ENCODE data around the gene PTPN3. TPM values are rescaled to one million over a fixed set of nuclear protein-coding genes. Genes with fewer than 3 reads are reported as not detected.

PTPN3 gene
- polyA plus RNA-seq, 1 donor (not counting 4 experiments of a cell fraction or from before 2014, with no cell fraction given) = 19.9 TPM

DNA sequence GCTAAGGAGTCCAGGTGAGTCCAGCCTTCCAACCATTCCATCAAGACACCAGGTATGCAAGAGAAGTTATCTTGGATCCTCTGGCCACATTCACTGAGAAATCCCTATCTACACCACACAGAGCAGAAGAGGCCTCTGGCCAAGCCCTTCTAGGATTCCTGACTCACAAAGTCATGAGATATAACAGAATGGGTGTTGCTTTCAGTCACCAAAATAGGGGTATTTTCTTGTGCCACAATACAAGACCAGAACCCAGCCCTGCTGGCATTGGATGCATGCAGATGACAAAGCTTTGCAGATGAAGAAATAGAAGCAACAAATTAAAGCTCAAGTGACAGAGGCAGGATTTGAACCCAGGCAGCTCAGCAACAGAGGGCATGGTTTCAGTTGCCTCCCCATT is 73.5 kb downstream of the PTPN3 start:
- no peaks in the 10 kb centered on the region for H3K27me3 ChIP-seq (ENCODE audit: control insufficient read depth, extremely low read depth, insufficient read depth, low read length)
- no peak overlapping the region for H3K9ac ChIP-seq (ENCODE audit: control insufficient read depth, extremely low read depth, insufficient read depth, low read length)
- no peak for TF ChIP-seq EZH2 (IDR thresholded peaks at IDR 0.05; ENCODE audit: low read length)
- TF ChIP-seq, protein P1, sequence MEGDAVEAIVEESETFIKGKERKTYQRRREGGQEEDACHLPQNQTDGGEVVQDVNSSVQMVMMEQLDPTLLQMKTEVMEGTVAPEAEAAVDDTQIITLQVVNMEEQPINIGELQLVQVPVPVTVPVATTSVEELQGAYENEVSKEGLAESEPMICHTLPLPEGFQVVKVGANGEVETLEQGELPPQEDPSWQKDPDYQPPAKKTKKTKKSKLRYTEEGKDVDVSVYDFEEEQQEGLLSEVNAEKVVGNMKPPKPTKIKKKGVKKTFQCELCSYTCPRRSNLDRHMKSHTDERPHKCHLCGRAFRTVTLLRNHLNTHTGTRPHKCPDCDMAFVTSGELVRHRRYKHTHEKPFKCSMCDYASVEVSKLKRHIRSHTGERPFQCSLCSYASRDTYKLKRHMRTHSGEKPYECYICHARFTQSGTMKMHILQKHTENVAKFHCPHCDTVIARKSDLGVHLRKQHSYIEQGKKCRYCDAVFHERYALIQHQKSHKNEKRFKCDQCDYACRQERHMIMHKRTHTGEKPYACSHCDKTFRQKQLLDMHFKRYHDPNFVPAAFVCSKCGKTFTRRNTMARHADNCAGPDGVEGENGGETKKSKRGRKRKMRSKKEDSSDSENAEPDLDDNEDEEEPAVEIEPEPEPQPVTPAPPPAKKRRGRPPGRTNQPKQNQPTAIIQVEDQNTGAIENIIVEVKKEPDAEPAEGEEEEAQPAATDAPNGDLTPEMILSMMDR (optimal IDR thresholded peaks at IDR 0.05 in 1 of 3, IDR thresholded peaks at IDR 0.05 in 1 of 3, conservative IDR thresholded peaks at IDR 0.05 in 1 of 3; ENCODE audit: extremely low read depth in 1 of 3, insufficient read depth in 2 of 3, low read length in 3 of 3) = no peak
- DNase-seq (ENCODE audit: low read depth, low spot score) (no peak), FAIRE-seq (no peak)
- no peaks in the 10 kb centered on the region for H3K79me2 ChIP-seq (ENCODE audit: control insufficient read depth, insufficient read depth, low read length)
- no peak overlapping the region for H3K27ac ChIP-seq (ENCODE audit: control insufficient read depth, insufficient read depth, low read length)
- H3K9me1 ChIP-seq (ENCODE audit: control insufficient read depth, extremely low read depth, insufficient read depth, low read length) = peaks cover 2% of the 10 kb centered on the region
- no peak overlapping the region for H3K4me2 ChIP-seq (ENCODE audit: control insufficient read depth, extremely low read depth, insufficient read depth, low read depth, low read length)
- no peak overlapping the region for H2AFZ ChIP-seq (ENCODE audit: control insufficient read depth, low read length)
- H4K20me1 ChIP-seq (ENCODE audit: control insufficient read depth, extremely low read depth, insufficient read depth, low read length) = no peaks in the 10 kb centered on the region
- no peaks in the 10 kb centered on the region for H3K9me3 ChIP-seq (ENCODE audit: control insufficient read depth, low read depth, low read length)
- H3K36me3 ChIP-seq (ENCODE audit: control insufficient read depth in 2 of 2, extremely low read depth in 1 of 2, insufficient read depth in 2 of 2, low read length in 2 of 2) = peaks cover 27 to 35% of the 10 kb centered on the region in 2 experiments
- H3K4me3 ChIP-seq (ENCODE audit: control insufficient read depth in 2 of 3, extremely low read depth in 1 of 3, insufficient read depth in 2 of 3, low read depth in 1 of 3, low read length in 3 of 3) = no peak overlapping the region
- dilution Hi-C loops (cut with MboI; ENCODE audit: extremely low pct_ligation_motif_present, low sequenced_read_pairs) = no loop called here
- H3K4me1 ChIP-seq (ENCODE audit: control insufficient read depth, extremely low read depth, insufficient read depth, low read length) = no peaks in the 10 kb centered on the region

DNA sequence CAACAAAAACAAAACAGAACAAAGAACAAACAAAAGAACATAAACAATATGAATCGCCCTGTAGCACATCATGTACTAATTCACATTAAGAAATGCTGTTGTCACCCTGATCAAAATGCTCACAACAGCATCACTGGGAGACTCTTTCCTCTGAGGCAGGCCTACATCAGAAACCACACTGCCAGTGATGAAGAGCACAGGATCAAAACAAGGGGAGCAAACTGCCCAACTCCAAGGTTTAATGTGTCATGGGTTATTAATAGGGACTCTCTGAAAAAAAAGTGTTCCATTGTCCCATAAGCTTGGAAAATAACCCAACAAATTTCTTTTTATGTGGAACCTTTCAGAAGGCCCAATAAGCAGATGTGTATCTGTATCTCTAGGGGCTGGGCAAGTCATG is 74.2 kb downstream of the PTPN3 start:
- no peak overlapping the region for H3K4me2 ChIP-seq (ENCODE audit: control insufficient read depth, extremely low read depth, insufficient read depth, low read depth, low read length)
- FAIRE-seq (no peak), DNase-seq (ENCODE audit: low read depth, low spot score) (no peak)
- H3K36me3 ChIP-seq (ENCODE audit: control insufficient read depth in 2 of 2, extremely low read depth in 1 of 2, insufficient read depth in 2 of 2, low read length in 2 of 2) = peaks cover 27 to 35% of the 10 kb centered on the region in 2 experiments
- no peak overlapping the region for H3K9ac ChIP-seq (ENCODE audit: control insufficient read depth, extremely low read depth, insufficient read depth, low read length)
- H3K4me1 ChIP-seq (ENCODE audit: control insufficient read depth, extremely low read depth, insufficient read depth, low read length) = no peaks in the 10 kb centered on the region
- no peak overlapping the region for H2AFZ ChIP-seq (ENCODE audit: control insufficient read depth, low read length)
- H3K4me3 ChIP-seq (ENCODE audit: control insufficient read depth in 2 of 3, extremely low read depth in 1 of 3, insufficient read depth in 2 of 3, low read depth in 1 of 3, low read length in 3 of 3) = no peak overlapping the region
- H3K27me3 ChIP-seq (ENCODE audit: control insufficient read depth, extremely low read depth, insufficient read depth, low read length) = no peaks in the 10 kb centered on the region
- H3K27ac ChIP-seq (ENCODE audit: control insufficient read depth, insufficient read depth, low read length) = no peak overlapping the region
- no peaks in the 10 kb centered on the region for H4K20me1 ChIP-seq (ENCODE audit: control insufficient read depth, extremely low read depth, insufficient read depth, low read length)
- H3K9me3 ChIP-seq (ENCODE audit: control insufficient read depth, low read depth, low read length) = no peaks in the 10 kb centered on the region
- peaks cover 2% of the 10 kb centered on the region for H3K9me1 ChIP-seq (ENCODE audit: control insufficient read depth, extremely low read depth, insufficient read depth, low read length)
- no peaks in the 10 kb centered on the region for H3K79me2 ChIP-seq (ENCODE audit: control insufficient read depth, insufficient read depth, low read length)
- dilution Hi-C loops (cut with MboI; ENCODE audit: extremely low pct_ligation_motif_present, low sequenced_read_pairs) = no loop called here
- no peak for TF ChIP-seq EZH2 (IDR thresholded peaks at IDR 0.05; ENCODE audit: low read length)
- TF ChIP-seq, protein P1 (optimal IDR thresholded peaks at IDR 0.05 in 1 of 3, IDR thresholded peaks at IDR 0.05 in 1 of 3, conservative IDR thresholded peaks at IDR 0.05 in 1 of 3; ENCODE audit: extremely low read depth in 1 of 3, insufficient read depth in 2 of 3, low read length in 3 of 3) = no peak
